ENCODE results near the gene UBE3A. TPM values are rescaled to one million over a fixed set of nuclear protein-coding genes. Genes with fewer than 3 reads are reported as not detected.

Gene UBE3A
- total RNA-seq, 1 donor from 2014 or later = 88.0 TPM

- H3K36me3 Mint-ChIP-seq (ENCODE audit: unreplicated experiment) = peaks cover 12% of the 10 kb centered on the region
- TF ChIP-seq CTCF (IDR thresholded peaks at IDR 0.05) = no peak
- H3K27ac Mint-ChIP-seq (ENCODE audit: unreplicated experiment) = no peak overlapping the region
- H3K27me3 Mint-ChIP-seq (ENCODE audit: unreplicated experiment) = no peaks in the 10 kb centered on the region
- H3K4me1 Mint-ChIP-seq (ENCODE audit: unreplicated experiment) = no peaks in the 10 kb centered on the region
- H3K4me3 Mint-ChIP-seq (ENCODE audit: unreplicated experiment) = no peak overlapping the region
- H3K9me3 Mint-ChIP-seq (ENCODE audit: unreplicated experiment) = peaks cover 6% of the 10 kb centered on the region
- no peak for DNase-seq (ENCODE audit: extremely low spot score, unreplicated experiment)
Observed at GRCh38 chr15:25327686-25328085, 111.1 kb downstream of the UBE3A start.

- H3K4me1 Mint-ChIP-seq (ENCODE audit: unreplicated experiment) = no peaks in the 10 kb centered on the region
- H3K36me3 Mint-ChIP-seq (ENCODE audit: unreplicated experiment) = no peaks in the 10 kb centered on the region
- peaks cover 23% of the 10 kb centered on the region for H3K9me3 Mint-ChIP-seq (ENCODE audit: unreplicated experiment)
- H3K27me3 Mint-ChIP-seq (ENCODE audit: unreplicated experiment) = no peaks in the 10 kb centered on the region
- H3K4me3 Mint-ChIP-seq (ENCODE audit: unreplicated experiment) = no peak overlapping the region
- DNase-seq (ENCODE audit: extremely low spot score, unreplicated experiment) = no peak
- TF ChIP-seq CTCF (IDR thresholded peaks at IDR 0.05) = no peak
- no peak overlapping the region for H3K27ac Mint-ChIP-seq (ENCODE audit: unreplicated experiment)
Observed at GRCh38 chr15:25325187-25325586, 113.6 kb downstream of the UBE3A start.

GRCh38 chr15:25323420-25323819 is 115.4 kb downstream of the UBE3A start:
- Mint-ChIP-seq H3K27me3 (ENCODE audit: unreplicated experiment) (no peaks in the 10 kb centered on the region), H3K9me3 (ENCODE audit: unreplicated experiment) (peaks cover 40% of the 10 kb centered on the region), H3K27ac (ENCODE audit: unreplicated experiment) (no peak overlapping the region), H3K4me3 (ENCODE audit: unreplicated experiment) (no peak overlapping the region), H3K36me3 (ENCODE audit: unreplicated experiment) (no peaks in the 10 kb centered on the region), H3K4me1 (ENCODE audit: unreplicated experiment) (no peaks in the 10 kb centered on the region)
- TF ChIP-seq CTCF (IDR thresholded peaks at IDR 0.05) = no peak
- DNase-seq (ENCODE audit: extremely low spot score, unreplicated experiment) = no peak

- no peak for TF ChIP-seq CTCF (IDR thresholded peaks at IDR 0.05)
- no peak overlapping the region for H3K4me3 Mint-ChIP-seq (ENCODE audit: unreplicated experiment)
- H3K9me3 Mint-ChIP-seq (ENCODE audit: unreplicated experiment) = peaks cover 18% of the 10 kb centered on the region
- H3K4me1 Mint-ChIP-seq (ENCODE audit: unreplicated experiment) = no peaks in the 10 kb centered on the region
- H3K27ac Mint-ChIP-seq (ENCODE audit: unreplicated experiment) = no peak overlapping the region
- no peak for DNase-seq (ENCODE audit: extremely low spot score, unreplicated experiment)
- H3K36me3 Mint-ChIP-seq (ENCODE audit: unreplicated experiment) = no peaks in the 10 kb centered on the region
- H3K27me3 Mint-ChIP-seq (ENCODE audit: unreplicated experiment) = no peaks in the 10 kb centered on the region
Observed at GRCh38 chr15:25287823-25288222, 151.0 kb downstream of the UBE3A start.
